Stimulated activated CD4-positive, alpha-beta T cell treated with anti-CD3 and anti-CD28 coated beads, TNF-alpha, amount 100 ng/mL, for 4 hours (primary cell): Measurements from ENCODE around the gene RBBP7.

Source experiments
- DNase-seq, 3 experiments: peaks; one replicate each; pipeline ENCODE4 v3.0.0-alpha.2; 2020; ENCODE audit warnings: low read depth in 3 of 3

Gene RBBP7

GRCh38 chrX:16826207-16826606, 44.0 kb downstream of the RBBP7 start:
- DNase-seq: no peak

GRCh38 chrX:16825264-16826035, 44.7 kb downstream of the RBBP7 start:
- no peak for DNase-seq

- no peak for DNase-seq
Observed at GRCh38 chrX:16822723-16823122, 47.4 kb downstream of the RBBP7 start.

GRCh38 chrX:16819634-16820033, 50.5 kb downstream of the RBBP7 start:
- DNase-seq: no peak

GRCh38 chrX:16814597-16814996, 55.6 kb downstream of the RBBP7 start:
- no peak for DNase-seq

GRCh38 chrX:16807976-16808542, 62.1 kb downstream of the RBBP7 start:
- no peak for DNase-seq

- DNase-seq: no peak
Observed at GRCh38 chrX:16807548-16807947, 62.6 kb downstream of the RBBP7 start.

GRCh38 chrX:16804923-16805464, 65.2 kb downstream of the RBBP7 start:
- DNase-seq: no peak

- no peak for DNase-seq
Observed at GRCh38 chrX:16797841-16798240, 72.3 kb downstream of the RBBP7 start.

- DNase-seq: no peak
Observed at GRCh38 chrX:16797358-16797757, 72.8 kb downstream of the RBBP7 start.

- DNase-seq: no peak
Observed at GRCh38 chrX:16796298-16796697, 73.9 kb downstream of the RBBP7 start.
